K562 (cell line): ENCODE measurements around the gene SORCS1. TPM values are rescaled to one million over a fixed set of nuclear protein-coding genes. Genes with fewer than 3 reads are reported as not detected.

Experiments
- BMI1 ChIP-seq: fragments of 150-350 bp; IDR thresholded peaks from 2 replicates; pipeline ENCODE4 v1.6.1; 2014; ENCODE audit warnings: low read length
- CAMTA2 ChIP-seq: fragments of 250-450 bp; sonication (Bioruptor Pico); conservative IDR thresholded peaks from 2 replicates; pipeline ENCODE4 v1.5.1; 2022
- CGGBP1 ChIP-seq: fragments of 250-450 bp; sonication (Bioruptor Pico); IDR thresholded peaks from 2 replicates; pipeline ENCODE4 v1.9.0; 2021; ENCODE audit warnings: mild to moderate bottlenecking
- ETV5 ChIP-seq: sonication (generic); formaldehyde crosslinking; IDR thresholded peaks from 2 replicates; pipeline ENCODE4 v1.4.0; 2020; ENCODE audit warnings: low read depth, mild to moderate bottlenecking, missing genetic modification reagents
- ETV6 ChIP-seq, 3 experiments: fragments of 150-350 bp in 1 of 3; sonication (generic) in 1 of 3; formaldehyde crosslinking in 1 of 3; IDR thresholded peaks; 2 replicates each; pipeline versions ENCODE4 v1.6.1 to v1.8.0; 2014 to 2022; ENCODE audit warnings: borderline replicate concordance in 2 of 3, low read depth in 2 of 3, antibody characterized with exemption in 1 of 3, low read length in 1 of 3, mild to moderate bottlenecking in 1 of 3, missing genetic modification reagents in 1 of 3
- GATA2 ChIP-seq: sonication (generic); formaldehyde crosslinking; IDR thresholded peaks from 2 replicates; pipeline ENCODE4 v1.4.0; 2020; ENCODE audit warnings: mild to moderate bottlenecking, missing genetic modification reagents
- GTF3C2 ChIP-seq: IDR thresholded peaks from 3 replicates; pipeline ENCODE4 v1.6.1; 2011; ENCODE audit warnings: borderline replicate concordance, mild to moderate bottlenecking, moderate library complexity; ENCODE audit not compliant: insufficient read length; ENCODE audit errors: extremely low read depth
- HDAC1 ChIP-seq, 2 experiments: fragments of 450-650 bp; IDR thresholded peaks; 2 replicates each; pipeline ENCODE4 v1.6.1; 2016 to 2017; ENCODE audit warnings: inconsistent platforms in 1 of 2, mild to moderate bottlenecking in 1 of 2, moderate library complexity in 1 of 2
- MAX ChIP-seq: sonication (generic); formaldehyde crosslinking; IDR thresholded peaks from 2 replicates; pipeline ENCODE4 v1.9.0; 2022; ENCODE audit warnings: mild to moderate bottlenecking, missing genetic modification reagents
- MBD2 ChIP-seq: sonication (generic); IDR thresholded peaks from 2 replicates; pipeline ENCODE4 v1.6.1; 2016; ENCODE audit warnings: low read depth, borderline replicate concordance
- NR2F6 ChIP-seq: fragments of 450-650 bp; formaldehyde crosslinking; IDR thresholded peaks from 2 replicates; pipeline ENCODE4 v1.4.0; 2020; ENCODE audit warnings: mild to moderate bottlenecking
- SREBF1 ChIP-seq: fragments of 150-350 bp; IDR thresholded peaks from 2 replicates; pipeline ENCODE4 v1.6.1; 2014; ENCODE audit warnings: antibody characterized with exemption, low read depth, low read length, borderline replicate concordance
- TCF7 ChIP-seq: sonication (generic); IDR thresholded peaks from 2 replicates; pipeline ENCODE4 v1.6.1; 2016; ENCODE audit warnings: antibody characterized with exemption, borderline replicate concordance
- TGIF2 ChIP-seq: sonication (generic); formaldehyde crosslinking; IDR thresholded peaks from 2 replicates; pipeline ENCODE4 v1.8.1; 2022; ENCODE audit warnings: mild to moderate bottlenecking, missing genetic modification reagents, moderate library complexity
- TRIM25 ChIP-seq: fragments of 450-650 bp; IDR thresholded peaks from 2 replicates; pipeline ENCODE4 v1.7.0; 2016; ENCODE audit warnings: borderline replicate concordance
- U2AF2 ChIP-seq: fragments of 200-400 bp; formaldehyde crosslinking; optimal IDR thresholded peaks from 2 replicates; pipeline ENCODE3; 2017; ENCODE audit warnings: low read depth, mild to moderate bottlenecking, low read length
- XRCC3 ChIP-seq: fragments of 450-650 bp; IDR thresholded peaks from 2 replicates; pipeline ENCODE4 v1.6.1; 2017; ENCODE audit warnings: mild to moderate bottlenecking, moderate library complexity
- ZBTB49 ChIP-seq: sonication (generic); formaldehyde crosslinking; IDR thresholded peaks from 2 replicates; pipeline ENCODE4 v1.8.0; 2022; ENCODE audit warnings: missing genetic modification reagents, mild to moderate bottlenecking, borderline replicate concordance
- ZNF140 ChIP-seq: fragments of 250-450 bp; sonication (Bioruptor Pico); IDR thresholded peaks from 2 replicates; pipeline ENCODE4 v1.8.0; 2021; ENCODE audit warnings: moderate library complexity, mild to moderate bottlenecking, inconsistent platforms
- ZNF197 ChIP-seq: fragments of 200-800 bp; sonication (Bioruptor generic); IDR thresholded peaks from 2 replicates; pipeline ENCODE4 v1.6.1; 2016; ENCODE audit warnings: low read depth, missing genetic modification characterization, missing compliant biosample characterization
- ZNF3 ChIP-seq: fragments of 250-450 bp; sonication (Bioruptor Pico); IDR thresholded peaks from 2 replicates; pipeline ENCODE4 v1.5.0; 2021; ENCODE audit warnings: mild to moderate bottlenecking, moderate library complexity
- ZNF311 ChIP-seq: fragments of 250-450 bp; sonication (Bioruptor Pico); IDR thresholded peaks from 2 replicates; pipeline ENCODE4 v1.4.0; 2020; ENCODE audit warnings: mild to moderate bottlenecking, moderate library complexity
- polyA plus RNA-seq, 8 experiments: library from polyadenylated mRNA; depleted of rRNA in 4 of 8; stranded (reverse) in 5 of 8; unstranded in 3 of 8; fragments of >200 nt; fragmentation: Nextera tagmentation in 2 of 8; fragmentation: Illumina TruSeq in 1 of 8; extraction: Ambion mirVana in 2 of 8; extraction: Trizol in 1 of 8; gene quantifications; 2 replicates each; pipeline versions ENCODE4 v1.2.1 to v1.2.3, GENCODE V29; 2011 to 2014; ENCODE audit warnings: inconsistent platforms in 1 of 8, missing spikeins in 1 of 8
- total RNA-seq, 7 experiments: library from RNA; depleted of rRNA in 6 of 7; stranded (reverse); fragments of >200 nt in 6 of 7; fragmentation: Illumina TruSeq in 2 of 7; extraction: Trizol in 2 of 7; gene quantifications; 2 replicates each; pipeline versions ENCODE4 v1.2.1 to v1.2.3, GENCODE V29; 2011 to 2021; ENCODE audit warnings: low replicate concordance in 1 of 7

SORCS1 gene
- total and polyA plus RNA-seq, 9 of the 15 experiments (the other 6 are each of a cell fraction or from before 2014, with no cell fraction given): 1.5 to 3.9 (median 2.7) TPM

- peak in 1 of 2 experiments; percentile 55; a peak in 2 of 4 replicates for TF ChIP-seq HDAC1 (IDR thresholded peaks at IDR 0.05)
- TF ChIP-seq TGIF2 (CRISPR knock-in tag): no peak
- TF ChIP-seq GTF3C2: no peak
- no peak for TF ChIP-seq ETV5 (CRISPR knock-in tag)
- no peak for TF ChIP-seq CAMTA2 (CRISPR knock-in tag)
- no peak for TF ChIP-seq MAX (CRISPR knock-in tag)
- no peak for TF ChIP-seq TRIM25
- TF ChIP-seq TCF7: no peak
- TF ChIP-seq SREBF1: no peak
- no peak for TF ChIP-seq ZNF140 (CRISPR knock-in tag)
- no peak for TF ChIP-seq ETV6 (IDR thresholded peaks at IDR 0.05; ENCODE audit: borderline replicate concordance in 1 of 2, low read depth in 2 of 2, low read length in 1 of 2)
- TF ChIP-seq ETV6 (CRISPR knock-in tag; IDR thresholded peaks at IDR 0.05; ENCODE audit: borderline replicate concordance): no peak
- 0 out of 2 replicates have a peak, but pooled peaks have one; percentile 53 for TF ChIP-seq ZNF197
- no peak for TF ChIP-seq CGGBP1 (CRISPR knock-in tag)
- TF ChIP-seq GATA2 (CRISPR knock-in tag): 0 out of 2 replicates have a peak, but pooled peaks have one; percentile 15
- TF ChIP-seq ZNF311 (CRISPR knock-in tag): no peak
- no peak for TF ChIP-seq NR2F6 (CRISPR knock-in tag)
- TF ChIP-seq U2AF2: no peak
- TF ChIP-seq ZBTB49 (CRISPR knock-in tag): no peak
- TF ChIP-seq BMI1: no peak
- no peak for TF ChIP-seq MBD2
- no peak for TF ChIP-seq XRCC3
- TF ChIP-seq ZNF3 (CRISPR knock-in tag): no peak
These were observed 138.8 kb downstream of the SORCS1 start (continued) for GRCh38 chr10:107025676-107026075.
